NOMO-1 (cell line): Measurements from ENCODE around the gene PSMB10.
A peak's percentile ranks its signal among the peaks of the same experiment; 100 is the strongest.
"Not testable (repeated sequence)": the region's sequence is repeated elsewhere in the genome, so short reads cannot be mapped to it uniquely, and the experiment has no call there.

Experiments
- DNase-seq, 2 experiments: peaks; one replicate each; lab custom pipeline; 2025; ENCODE audit not compliant: unreplicated experiment in 2 of 2; lab: John Stamatoyannopoulos, UW

Gene PSMB10

DNA sequence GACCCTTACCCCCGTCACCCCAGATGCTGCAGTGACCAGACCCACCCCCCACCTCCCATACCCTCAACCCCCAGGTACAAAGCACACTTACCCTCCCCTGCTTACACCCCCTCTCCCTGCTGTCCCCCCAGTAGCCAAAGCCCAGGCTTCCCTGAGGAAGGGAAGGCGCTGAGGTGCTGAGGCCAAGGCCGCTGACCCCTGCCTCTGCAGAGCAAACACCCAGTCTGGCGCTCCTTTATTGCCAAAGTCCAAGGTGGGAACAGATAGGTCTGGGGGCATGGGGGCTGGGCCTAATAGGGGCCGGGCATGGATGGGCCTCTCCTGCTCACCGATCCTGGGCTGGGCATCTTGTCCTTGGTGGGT is 6.6 kb upstream of the PSMB10 start:
- DNase-seq: no peak

DNA sequence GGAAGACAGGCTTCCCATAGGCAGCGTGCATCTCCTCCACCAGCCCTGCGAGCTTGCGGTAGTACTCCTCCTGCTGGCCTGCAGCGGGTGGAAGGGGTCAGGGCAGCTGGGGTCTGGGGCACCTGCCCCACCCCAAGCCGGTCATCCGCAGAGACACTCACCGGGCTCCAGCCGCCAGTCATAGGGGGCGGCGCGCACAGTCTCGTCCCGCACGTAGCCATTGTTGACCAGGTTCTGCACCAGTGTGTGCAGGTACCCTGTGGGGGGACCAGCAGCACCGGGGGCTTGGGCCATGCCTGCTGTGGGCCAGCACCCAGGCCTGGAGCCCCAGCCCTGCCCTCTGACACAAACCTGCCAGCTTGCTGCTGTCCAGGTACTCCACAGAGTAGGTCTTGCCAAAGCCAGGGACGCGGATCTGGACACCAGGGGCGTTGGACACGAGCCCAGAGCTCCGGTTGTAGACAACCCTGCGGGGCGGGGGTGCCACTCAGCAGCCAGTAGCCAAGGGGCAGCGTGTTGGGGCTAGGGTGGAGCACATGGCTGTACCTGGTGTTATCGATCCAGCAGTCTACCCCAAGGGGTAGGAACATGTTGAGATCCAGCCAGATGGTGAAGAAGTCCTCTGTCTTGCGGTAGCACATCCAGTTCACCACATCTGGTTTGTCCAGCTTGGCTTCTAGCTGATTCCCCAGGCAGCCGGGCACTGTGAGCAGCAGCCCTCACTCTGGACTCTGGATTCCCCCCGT is 6.0 kb upstream of the PSMB10 start:
- no peak for DNase-seq

DNA sequence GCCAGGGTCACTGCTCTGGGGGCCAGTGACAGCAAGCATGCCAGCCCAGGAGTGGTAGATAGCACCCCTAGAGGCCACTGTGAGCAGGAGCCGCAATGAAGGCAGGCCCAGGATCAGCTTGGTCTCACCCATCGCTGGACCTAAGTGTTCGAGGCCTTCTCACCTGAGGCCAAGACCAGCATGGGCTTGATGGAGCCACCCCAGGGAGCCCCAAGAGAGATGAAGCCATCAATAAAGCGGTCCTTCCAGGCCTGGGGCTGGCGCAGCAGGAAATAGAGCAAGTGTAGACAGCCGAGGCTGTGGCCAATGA is 5.5 kb upstream of the PSMB10 start:
- DNase-seq: peak; percentile 11 to 17

DNA sequence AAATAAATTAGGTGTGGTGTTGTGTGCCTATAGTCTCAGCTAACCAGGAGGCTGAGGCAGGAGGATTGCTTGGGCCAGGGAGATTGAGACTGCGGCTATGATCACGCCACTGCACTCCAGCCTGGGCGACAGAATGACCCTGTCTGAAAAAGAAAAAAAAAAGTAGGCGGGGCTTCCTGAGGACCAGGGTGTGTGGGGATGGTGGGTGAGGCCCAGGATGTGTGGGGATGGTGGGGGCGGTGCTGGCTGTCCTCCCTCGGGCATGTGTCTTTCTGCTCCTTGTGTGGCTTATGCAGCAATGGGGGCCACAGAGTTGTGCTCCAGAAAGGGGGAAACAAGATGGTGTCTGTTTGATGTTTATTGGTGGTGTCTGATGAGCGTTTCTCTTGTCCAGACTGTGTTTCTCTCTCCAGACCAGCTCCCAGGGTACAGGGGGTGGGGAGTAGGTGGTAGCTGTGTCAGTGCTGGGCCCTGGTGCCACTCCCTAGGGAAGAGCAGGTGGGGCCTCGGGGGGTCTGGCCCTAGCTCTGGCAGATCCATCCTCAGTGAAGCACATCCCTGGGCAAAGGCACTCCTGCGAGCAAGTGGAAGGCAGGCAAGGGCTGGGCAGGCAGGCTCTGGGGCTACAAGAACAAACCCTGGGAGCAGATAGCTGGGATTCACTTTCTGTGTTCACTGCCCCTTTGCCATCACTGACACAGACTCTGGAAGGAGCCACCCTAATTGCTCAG is 5.0 kb upstream of the PSMB10 start:
- no peak for DNase-seq

DNA sequence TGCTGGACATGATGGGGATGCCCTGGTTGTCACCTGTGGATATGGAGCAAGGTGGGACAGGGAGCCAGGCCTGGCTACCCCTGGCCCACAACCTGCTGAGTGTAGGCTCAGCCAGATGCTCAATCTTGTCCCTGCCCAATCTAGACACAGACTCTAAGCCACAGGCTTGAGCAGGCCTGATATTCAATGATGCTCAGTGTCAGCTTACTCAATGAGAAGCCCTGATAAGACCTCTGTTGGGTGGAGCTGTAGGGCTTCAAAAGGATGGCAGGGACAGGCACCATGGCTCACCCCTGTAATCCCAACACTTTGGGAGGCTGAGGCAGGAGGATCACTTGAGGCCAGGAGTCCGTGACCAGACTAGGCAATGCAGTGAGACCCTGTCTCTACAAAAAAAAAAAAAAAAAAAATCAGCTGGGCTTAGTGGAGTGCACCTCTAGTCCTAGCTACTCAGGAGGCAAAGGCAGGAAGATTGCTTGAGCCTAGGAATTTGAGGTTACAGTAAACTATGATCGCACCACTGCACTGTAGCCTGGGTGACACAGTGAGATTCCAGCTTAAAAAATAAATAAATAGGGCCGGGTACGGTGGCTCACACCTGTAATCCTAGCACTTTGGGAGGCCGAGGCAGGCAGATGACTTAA is 3.9 kb upstream of the PSMB10 start:
- no peak for DNase-seq

DNA sequence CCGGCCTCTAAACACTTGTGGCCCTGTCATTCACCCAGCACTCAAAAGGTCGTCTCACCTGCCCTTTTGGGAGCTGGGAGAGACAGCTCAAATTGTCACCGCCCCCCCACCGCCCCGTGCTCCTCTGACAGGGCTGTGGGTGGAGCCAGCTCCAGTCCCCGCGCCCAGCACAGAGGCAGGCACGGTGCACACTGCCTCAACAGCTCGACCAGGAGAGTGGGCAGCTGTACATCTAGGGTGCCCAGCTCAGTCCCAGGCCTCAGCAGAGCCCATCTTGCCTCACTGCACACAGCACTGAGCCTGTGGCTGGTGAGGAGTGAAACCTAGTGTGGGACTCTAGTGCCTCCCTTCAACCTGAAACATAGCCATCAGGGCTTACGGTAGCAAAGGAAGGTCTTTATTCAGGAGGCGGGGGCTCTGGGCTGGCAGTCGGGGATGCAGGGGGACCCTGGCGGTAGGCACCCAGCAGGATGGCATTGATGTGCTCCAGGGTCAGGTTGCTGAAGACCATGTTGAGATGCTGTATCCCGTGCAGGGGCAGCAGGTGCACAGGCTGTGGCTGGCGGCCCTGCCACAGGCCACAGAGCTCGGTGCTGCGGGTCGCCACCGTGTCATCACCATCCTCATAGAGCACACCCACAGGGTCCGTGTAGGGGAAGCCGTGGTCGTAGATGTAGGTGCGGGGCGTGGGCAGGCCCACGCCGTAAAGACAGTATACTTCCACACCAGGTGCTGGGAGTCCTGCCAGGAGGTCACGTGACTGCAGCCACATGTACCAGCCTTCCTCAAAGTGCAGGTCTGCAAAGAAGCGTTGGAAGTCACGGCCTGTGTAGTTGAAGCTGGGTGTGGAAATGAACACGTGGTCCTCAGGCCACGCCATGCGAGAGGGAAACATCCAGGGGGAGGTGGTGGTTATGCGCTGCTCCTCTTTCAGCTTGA is 3.1 kb upstream of the PSMB10 start:
- DNase-seq: no peak

DNA sequence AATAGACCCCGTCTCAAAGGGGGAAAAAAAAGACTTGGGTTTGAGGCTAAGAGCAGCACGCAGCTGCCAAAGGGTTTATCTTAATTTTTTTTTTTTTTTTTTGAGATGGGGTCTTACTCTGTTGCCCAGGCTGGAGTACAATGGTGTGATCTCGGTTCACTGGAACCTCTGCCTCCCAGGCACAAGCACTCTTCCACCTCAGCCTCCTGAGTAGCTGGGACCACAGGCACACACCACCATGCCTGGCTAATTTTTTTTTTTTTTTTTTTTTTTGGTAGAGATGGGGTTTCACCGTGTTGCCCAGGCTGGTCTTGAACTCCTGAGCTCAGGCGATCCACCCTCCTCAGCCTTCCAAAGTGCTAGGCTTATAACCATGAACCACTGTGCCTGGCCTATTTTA is 1.1 kb upstream of the PSMB10 start:
- DNase-seq: not testable (repeated sequence)

DNA sequence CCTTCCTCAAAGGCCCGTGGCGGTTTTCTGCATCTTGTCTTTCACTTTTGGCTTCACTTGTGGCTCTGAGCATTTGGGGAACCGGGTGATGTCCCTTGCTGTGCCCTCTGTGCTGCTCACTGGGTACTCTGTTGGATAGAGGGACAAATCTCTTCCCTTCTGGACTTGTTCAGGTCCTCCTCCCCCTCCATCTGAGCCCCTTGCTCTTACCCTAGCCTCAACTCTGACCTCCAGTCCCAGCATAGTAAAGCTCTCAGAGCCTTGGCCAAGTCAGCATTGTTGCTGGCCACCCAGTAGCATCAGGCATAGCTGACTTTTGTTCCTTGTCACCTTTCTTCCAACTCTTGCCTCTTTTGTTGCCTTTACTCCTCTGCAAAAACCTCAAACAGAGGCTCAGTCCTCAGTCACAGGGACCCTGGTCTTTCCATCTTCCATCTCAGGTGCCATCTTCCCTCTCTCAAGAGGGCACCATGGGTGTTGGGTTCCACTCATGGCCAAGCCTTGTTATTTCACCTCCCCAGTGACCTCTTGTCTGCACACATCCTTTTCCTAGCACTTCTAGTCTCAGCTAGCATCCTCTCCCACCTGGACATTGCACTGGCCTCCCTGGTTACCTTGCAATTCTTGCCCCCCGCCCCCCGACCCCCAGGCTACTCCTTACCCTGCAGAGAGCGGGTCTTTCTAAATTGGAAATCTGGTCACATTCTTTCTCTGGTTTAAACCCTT is 393 bp upstream of the PSMB10 start:
- peak; percentile 94 to 98 for DNase-seq

DNA sequence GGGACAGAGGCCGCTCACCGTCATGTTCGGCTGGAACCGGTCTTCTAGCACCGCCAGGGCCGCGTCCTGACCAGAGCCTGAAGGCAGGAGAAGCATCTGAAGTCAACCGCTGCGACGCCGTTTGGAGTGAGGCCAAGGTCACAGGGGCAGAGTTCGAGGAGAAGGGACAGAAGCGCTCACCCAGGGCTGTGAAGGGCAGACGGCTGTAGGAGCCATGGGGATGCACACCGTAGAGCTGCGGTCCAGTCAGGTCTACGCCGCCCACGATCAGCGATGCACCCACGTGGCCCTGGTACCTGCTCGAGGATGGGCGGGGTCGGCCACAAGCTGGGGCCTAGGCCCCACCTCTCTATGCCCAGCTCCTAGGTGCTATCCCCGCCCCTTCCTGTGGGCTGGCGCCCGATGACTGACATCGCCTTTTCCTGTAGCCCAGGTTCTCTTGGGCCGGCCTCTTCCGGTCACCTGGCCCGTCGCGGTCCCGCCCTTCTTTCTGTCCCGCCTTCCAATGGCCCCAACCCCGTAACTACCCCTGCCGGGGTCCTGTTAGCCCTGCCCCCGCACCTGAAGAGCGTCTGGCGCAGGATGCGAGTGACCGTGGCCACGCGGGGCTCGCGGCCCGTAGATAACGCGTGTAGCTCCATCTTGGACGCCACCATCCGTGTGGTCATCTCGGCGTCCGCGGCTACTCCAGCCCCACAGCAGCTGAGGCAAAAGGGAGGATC is 1.1 kb downstream of the PSMB10 start:
- DNase-seq: peak; percentile 95 to 96

DNA sequence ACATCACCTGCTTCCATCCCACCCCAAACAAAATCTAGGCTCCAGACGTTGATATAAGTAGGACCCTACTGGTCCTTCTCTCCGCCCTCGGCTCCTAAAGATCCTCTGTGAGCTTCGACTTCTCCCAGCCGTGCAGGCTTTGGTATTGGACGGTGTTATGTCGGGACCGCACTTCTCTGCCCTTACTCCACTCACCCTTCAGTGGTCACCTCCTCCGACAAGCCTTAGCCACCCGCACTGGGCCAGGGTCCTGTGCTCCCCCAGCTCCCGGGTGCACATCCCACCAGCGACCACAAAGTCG is 1.6 kb downstream of the PSMB10 start:
- no peak for DNase-seq

DNA sequence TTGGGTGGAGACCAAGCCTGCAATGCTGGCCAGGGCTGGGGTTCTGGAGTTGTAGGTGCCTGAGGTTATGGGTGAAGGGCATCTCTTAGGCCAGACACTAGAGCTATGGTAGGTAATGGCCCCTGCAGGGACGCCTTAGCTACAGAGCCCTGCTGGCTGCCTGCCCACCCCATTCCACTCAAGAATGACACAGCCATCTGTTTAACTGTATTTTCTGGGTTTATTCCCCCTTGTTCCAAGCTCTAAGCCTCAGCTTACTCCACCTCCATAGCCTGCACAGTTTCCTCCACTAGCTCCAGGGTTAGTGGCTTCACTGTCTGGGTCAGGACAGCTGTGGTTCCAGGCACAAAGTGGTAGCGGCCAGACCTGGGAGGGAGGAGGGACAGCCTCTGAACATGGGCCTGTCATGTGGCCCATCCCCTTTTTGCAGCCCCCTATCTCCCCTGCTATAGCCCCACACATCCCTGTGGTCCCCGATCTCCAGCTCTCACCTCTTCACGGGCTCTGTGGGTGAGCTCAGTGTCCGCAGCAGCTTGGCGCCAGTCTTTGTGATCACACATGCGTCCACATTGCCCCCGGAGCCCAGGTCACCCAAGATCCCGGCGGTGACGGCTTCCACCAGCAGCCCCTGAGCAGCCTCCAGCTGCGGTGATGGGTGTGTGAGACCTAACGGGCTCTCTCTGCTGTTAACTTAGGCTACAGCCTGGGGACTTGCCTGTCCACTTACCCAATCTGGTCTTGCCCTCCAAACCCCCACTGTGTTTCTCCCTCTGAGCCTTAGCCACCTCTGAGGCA is 2.1 kb downstream of the PSMB10 start:
- DNase-seq: no peak

DNA sequence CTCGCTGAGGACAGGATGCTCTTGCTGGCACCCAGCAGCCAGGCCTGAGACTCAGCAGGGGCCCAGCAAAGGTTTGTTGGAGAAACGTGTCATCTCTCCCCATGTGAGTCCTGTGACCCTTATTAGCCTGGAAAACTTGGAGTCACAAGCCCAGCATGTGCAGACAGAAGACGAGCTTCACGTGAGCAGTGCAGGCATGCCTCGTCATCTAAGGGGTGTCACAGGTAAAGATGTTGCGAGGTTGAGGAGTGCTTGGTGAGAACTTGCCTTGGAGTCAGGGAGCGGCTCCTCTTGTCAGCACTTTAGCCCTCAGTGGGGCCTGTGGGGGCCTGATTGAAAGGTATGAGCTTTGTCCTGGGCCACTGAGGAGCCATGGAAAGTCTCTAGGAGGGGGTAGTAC is 2.8 kb downstream of the PSMB10 start:
- DNase-seq: no peak

DNA sequence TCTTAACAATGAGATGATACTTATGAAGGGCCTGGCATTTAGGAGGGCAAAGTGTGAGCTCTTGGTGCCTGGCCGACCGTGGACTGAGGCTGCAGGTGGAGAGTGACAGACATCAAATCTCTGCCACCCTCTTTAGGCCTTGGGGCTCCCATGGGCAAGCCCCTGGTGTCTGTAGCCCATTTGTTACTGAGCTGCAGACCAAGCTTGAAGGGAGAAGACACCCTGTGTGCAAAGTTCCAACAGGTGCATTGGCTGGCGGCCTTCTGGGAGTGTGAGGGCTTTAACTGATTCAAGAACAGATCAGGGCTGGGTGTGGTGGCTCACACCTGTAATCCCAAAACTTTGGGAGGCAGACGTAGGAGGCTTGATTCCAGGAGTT is 4.2 kb downstream of the PSMB10 start:
- no peak for DNase-seq

DNA sequence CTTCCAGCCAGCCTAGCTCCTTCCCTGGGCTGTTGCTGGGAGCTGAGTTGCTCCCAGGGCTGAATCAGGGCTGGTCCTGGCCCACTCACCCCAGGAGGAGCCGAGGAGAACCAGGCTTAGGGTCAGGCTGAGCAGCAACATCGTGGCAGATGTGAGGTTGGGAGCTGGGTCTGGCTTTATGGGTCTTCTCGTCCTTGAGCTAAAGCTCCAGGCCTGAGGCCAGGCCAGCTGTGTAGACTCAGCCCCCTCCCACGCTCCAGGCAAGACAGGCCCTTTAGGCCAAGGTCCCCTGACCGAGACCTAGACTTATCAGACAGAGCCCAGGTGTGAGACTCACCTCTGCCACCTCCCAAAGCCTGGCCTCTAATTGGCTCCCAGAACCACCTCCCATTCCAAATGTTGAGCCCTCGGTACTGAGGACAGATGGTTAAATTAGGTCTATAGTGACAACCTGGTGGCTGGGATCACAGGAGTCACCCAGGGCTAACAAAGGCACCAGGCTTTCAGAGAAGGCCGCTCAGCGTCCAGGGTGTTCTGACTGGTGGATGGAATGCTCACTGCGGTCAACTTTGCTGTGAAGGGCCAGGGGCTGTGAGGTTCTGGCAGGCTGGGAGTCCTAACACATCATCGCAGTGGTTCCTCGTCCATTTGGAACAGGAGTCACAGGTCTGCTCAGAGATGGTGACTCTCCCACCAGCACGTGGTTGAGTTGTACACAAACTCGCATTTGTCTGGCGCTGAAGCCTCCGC is 4.8 kb downstream of the PSMB10 start, which contains the start of gene CTRL:
CTRL (minus strand) TSS at position 151 of the 750 bp plus-strand sequence; CDS start at position 141, 10 bp downstream.
- DNase-seq: no peak

DNA sequence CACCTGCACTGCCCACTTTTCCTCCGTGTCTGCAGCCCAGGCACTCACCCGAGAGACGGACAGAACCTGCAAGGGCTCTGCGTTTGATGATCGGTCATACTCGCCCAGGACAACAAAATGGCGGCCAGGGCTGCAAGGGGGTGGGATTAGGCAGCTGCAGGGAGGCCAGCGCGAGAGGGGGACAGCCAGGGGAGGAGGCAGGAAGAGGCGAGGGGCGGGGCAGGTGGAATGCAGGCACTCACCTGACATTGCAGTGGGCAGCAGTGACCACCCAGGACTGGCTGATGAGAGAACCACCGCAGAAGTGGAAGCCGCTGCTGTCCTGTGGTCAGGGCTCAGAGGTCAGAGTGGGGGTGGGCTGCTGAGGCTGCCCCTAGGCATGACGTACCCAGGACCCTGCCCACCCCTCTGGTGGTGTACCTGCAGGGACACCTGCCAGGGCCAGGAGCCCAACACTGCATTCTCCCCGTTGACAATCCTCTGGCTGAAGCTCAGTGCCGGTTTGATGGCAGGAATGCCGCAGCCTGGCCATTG is 5.9 kb downstream of the PSMB10 start:
- no peak for DNase-seq

DNA sequence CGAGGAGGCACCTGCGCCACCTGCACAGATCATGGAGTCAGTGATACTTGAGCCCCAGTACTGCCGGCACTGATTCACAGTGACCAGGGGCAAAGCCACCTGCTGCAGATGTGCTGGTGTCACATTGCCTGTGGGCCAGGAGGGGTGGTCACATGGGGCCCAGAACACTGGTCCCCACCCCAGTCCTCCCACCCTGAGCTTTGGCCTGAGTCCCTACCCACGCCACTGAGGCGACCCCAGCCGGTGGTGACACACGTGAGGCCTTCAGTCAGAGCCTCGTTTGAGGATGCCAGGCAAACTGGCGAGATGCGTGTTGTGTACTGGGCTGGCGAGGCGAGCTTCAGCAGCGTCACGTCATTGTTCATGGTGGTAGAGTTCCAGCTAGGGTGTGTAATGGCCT is 6.5 kb downstream of the PSMB10 start:
- DNase-seq: no peak

DNA sequence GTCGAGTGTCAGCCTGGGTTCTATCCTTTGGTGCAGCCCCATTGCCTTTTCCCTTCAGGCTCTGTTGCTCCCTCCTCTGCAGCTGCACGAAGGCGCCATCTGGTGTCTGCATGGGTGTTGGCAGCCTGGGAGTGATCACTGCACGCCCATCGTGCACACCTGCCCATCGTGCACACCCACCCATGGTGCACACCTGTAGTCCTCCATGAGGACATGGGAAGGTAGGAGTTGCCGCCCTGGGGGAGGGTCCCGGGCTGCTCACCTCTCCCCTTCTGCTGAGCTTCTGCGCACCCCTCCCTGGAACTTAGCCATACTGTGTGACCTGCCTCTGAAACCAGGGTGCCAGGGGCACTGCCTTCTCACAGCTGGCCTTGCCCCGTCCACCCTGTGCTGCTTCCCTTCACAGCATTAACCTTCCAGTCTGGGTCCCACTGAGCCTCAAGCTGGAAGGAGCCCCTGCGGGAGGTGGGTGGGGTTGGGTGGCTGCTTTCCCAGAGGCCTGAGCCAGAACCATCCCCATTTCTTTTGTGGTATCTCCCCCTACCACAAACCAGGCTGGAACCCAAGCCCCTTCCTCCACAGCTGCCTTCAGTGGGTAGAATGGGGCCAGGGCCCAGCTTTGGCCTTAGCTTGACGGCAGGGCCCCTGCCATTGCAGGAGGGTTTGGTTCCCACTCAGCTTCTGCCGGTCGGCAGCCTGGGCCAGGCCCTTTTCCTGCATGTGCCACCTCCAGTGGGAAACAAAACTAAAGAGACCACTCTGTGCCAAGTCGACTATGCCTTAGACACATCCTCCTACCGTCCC is 7.9 kb downstream of the PSMB10 start:
- DNase-seq: peak; percentile 15 to 68
